ENCODE results near the gene PDGFRA.

DNA sequence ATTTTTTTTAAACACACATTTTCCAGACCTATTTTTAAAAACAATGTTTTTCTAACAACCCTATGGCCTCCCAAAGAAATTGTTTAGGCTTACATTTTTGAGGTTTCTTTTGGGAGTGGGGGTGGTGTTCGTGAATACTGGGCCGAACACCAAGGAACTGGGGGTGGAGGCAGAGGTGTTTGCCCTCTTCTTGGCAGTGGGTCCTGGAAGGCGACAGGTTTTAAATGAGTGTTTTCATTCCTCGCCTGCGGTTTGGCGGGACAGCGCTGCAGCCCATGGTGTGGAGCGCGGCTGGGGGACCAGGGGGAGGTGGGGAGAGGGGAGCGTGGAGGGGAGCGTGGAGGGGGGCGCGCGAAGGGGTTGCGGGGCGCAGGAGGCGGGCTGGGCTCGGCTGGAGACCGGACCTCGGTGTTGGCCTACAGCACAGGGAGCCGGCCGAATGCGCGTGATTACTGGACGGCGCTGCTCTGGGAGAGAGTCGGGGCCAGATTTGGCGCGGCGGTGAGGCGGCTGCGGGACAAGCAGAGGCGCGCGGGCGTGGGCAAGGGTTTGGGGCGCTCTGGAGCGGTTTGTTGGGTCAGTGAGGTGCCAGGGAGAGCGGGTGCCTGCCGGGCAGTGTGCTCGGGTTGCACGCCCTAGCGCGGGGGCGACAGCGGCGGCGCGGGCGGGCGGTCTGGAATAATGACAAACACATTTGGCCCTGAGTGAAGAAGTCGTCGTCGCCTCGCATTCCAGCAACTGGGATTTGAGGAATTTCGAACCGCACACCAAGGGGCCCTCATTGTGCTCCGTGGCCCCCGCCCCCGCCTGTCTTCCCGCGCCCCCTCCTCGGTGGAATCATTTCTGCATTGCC, 764 bp downstream of the PDGFRA start:
- no peak for TF ChIP-seq CTBP1 (IDR thresholded peaks at IDR 0.05; ENCODE audit: borderline replicate concordance)
- TF ChIP-seq ARNT (IDR thresholded peaks at IDR 0.05) = no peak
